Spleen (tissue), 11 donors: ENCODE data around the gene POGZ. TPM values are rescaled to one million over a fixed set of nuclear protein-coding genes. Genes with fewer than 3 reads are reported as not detected.

ENCODE experiments used
- DNase-seq: peaks from one replicate; pipeline ENCODE4 v3.0.0-alpha.2; 2020
- H3K27ac ChIP-seq, 8 donors: fragments of 200-600 bp; sonication (generic) in 7 of 8; 1 replicate in 4 of 8; 2 replicates in 4 of 8; pipeline versions ENCODE4 v1.5.0 to v1.8.0; 2016 to 2021; ENCODE audit warnings: inconsistent platforms in 4 of 8, mild to moderate bottlenecking in 4 of 8, moderate library complexity in 1 of 8
- H3K27me3 ChIP-seq, 7 donors: fragments of 200-600 bp; sonication (generic) in 6 of 7; replicated peaks in 1 of 7; 1 replicate in 4 of 7; 2 replicates in 3 of 7; pipeline versions ENCODE4 v1.5.0 to v1.8.0; 2016 to 2021; ENCODE audit warnings: inconsistent platforms in 3 of 7, mild to moderate bottlenecking in 1 of 7
- H3K36me3 ChIP-seq, 6 donors: fragments of 200-600 bp; sonication (generic) in 5 of 6; 1 replicate in 4 of 6; 2 replicates in 2 of 6; pipeline versions ENCODE4 v1.5.0 to v1.8.0; 2016 to 2021; ENCODE audit warnings: inconsistent platforms in 2 of 6
- H3K4me1 ChIP-seq, 6 donors: fragments of 200-600 bp; sonication (generic) in 5 of 6; 1 replicate in 3 of 6; 2 replicates in 3 of 6; pipeline versions ENCODE4 v1.5.0 to v1.8.0; 2016 to 2021; ENCODE audit warnings: inconsistent platforms in 3 of 6
- H3K4me3 ChIP-seq, 8 donors: fragments of 200-600 bp; sonication (generic) in 7 of 8; 1 replicate in 4 of 8; 2 replicates in 4 of 8; pipeline versions ENCODE4 v1.5.0 to v1.8.0; 2016 to 2021; ENCODE audit warnings: inconsistent platforms in 4 of 8, mild to moderate bottlenecking in 4 of 8, moderate library complexity in 2 of 8
- H3K9me3 ChIP-seq, 8 donors: fragments of 200-600 bp; sonication (generic) in 7 of 8; 1 replicate in 4 of 8; 2 replicates in 4 of 8; pipeline versions ENCODE4 v1.5.0 to v1.8.0; 2016 to 2021; ENCODE audit warnings: inconsistent platforms in 4 of 8
- CTCF ChIP-seq, 11 experiments: fragments of 200-600 bp in 7 of 11; fragments of 450-650 bp in 4 of 11; sonication (generic) in 4 of 11; IDR thresholded peaks in 8 of 11; conservative IDR thresholded peaks in 3 of 11; 1 replicate in 7 of 11; 2 replicates in 4 of 11; pipeline versions ENCODE4 v1.4.0 to v1.8.0; 2016 to 2021; ENCODE audit warnings: antibody characterized with exemption in 11 of 11, inconsistent platforms in 4 of 11, mild to moderate bottlenecking in 1 of 11
- POLR2A ChIP-seq, 3 donors: fragments of 450-650 bp; IDR thresholded peaks; one replicate each; pipeline ENCODE4 v1.5.1; 2017; ENCODE audit warnings: antibody characterized with exemption in 3 of 3, mild to moderate bottlenecking in 1 of 3
- POLR2AphosphoS5 ChIP-seq, 3 donors: sonication (generic); formaldehyde crosslinking; IDR thresholded peaks; one replicate each; pipeline ENCODE4 v1.5.1; 2017; ENCODE audit warnings: antibody characterized with exemption in 3 of 3
- WGBS, 5 donors: extraction: QIAGEN DNeasy Blood & Tissue Kit in 3 of 5; methylation state at CpG; one replicate each; pipeline versions ENCODE4 v1.1.5 to v1.1.7; 2013 to 2018; 5-methylcytosine and 5-hydroxymethylcytosine counted together
- intact Hi-C: fragments of 100-400 bp; cut with DNase I; formaldehyde crosslinking; loops from one replicate; pipeline ENCODE4 v1.15.0; 2023; ENCODE audit warnings: low total_unique reads
- polyA plus RNA-seq, 3 donors: library from polyadenylated mRNA; stranded (reverse); fragments of 200-250 nt; gene quantifications; one replicate each; pipeline ENCODE4 v1.2.1, GENCODE V29; 2013
- total RNA-seq, 7 donors: library from RNA; depleted of rRNA in 3 of 7; stranded (reverse); fragments of >200 nt in 3 of 7; fragmentation: NEBNext Ultra II Directional in 4 of 7; extraction: Animal tissue kit (Norgen Biotek cat#: 25700) in 4 of 7; gene quantifications; one replicate each; pipeline versions ENCODE4 v1.1.0 to v1.2.1, GENCODE V29; 2016 to 2021
- donor health status: healthy with polysubstance abuse.
- donor health status: DM: no; HTN: no; CAD: no; lungs with moderate emphysema.
- donor health status: DM: no; HTN: no; CAD: no.
- donor health status: Bipolar disorder and iron deficiency.
- donor health status: healthy.
- donor health status: DM: no; HTN: no; CAD: no.
- donor health status: DM: yes; HTN: yes; CAD: no.

Gene POGZ
- total and polyA plus RNA-seq, 10 donors = 12.9 to 133 (median 82.6) TPM

DNA sequence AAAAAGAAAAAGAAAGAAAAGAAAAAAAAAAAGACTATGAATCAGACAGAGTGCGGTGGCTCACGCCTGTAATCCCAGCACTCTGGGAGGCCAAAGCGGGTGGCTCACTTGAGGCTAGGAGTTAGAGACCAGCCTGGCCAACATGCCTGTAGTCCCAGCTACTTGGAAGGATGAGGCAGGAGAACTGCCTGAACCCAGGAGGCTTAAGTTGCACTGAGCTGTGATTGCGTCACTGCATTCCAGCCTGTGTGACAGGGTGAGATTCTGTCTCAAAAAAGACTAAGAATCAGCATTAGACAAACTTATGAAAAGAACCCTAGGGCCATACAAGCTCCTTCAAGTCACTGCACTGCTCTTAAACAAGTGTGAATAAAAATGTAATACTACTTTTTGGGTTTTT lies 43.1 kb downstream of the POGZ start:
- Histone ChIP-seq H3K27ac (no peak overlapping the region), H3K36me3 (peaks cover 0 to 100% (median 78%) of the 10 kb centered on the region in 6 donors), H3K4me3 (no peak overlapping the region), H3K9me3 (no peaks in the 10 kb centered on the region), H3K4me1 (no peaks in the 10 kb centered on the region), H3K27me3 (no peaks in the 10 kb centered on the region)
- WGBS, 5 donors = 95 to 99% (median 97%) methylated on average over 4 of the region's 4 CpGs
- no peak for DNase-seq
- no peak for TF ChIP-seq POLR2AphosphoS5 (IDR thresholded peaks at IDR 0.05)
- no peak for TF ChIP-seq CTCF (IDR thresholded peaks at IDR 0.05 in 8 of 11, conservative IDR thresholded peaks at IDR 0.05 in 3 of 11)
- TF ChIP-seq POLR2A (IDR thresholded peaks at IDR 0.05) = no peak
- intact Hi-C loops = no loop called here

DNA sequence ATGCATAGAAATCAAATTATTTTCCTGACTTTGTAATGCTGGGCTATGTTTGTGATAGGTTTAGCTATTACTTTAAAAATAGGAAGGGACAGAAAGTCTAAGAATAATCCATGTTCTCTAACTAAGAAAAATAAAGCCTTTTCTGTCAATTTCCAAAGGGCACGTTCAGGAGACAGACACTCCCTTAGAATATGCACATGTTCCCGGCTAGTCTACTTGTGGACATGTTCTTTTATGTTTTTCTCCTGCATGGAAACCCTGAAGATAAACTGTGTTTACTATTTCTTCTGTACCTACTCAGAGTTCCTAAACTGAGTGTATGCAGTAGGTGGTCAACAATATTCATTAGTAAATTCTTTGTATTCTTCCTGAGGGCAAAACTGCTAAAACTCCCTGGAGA lies 47.4 kb downstream of the POGZ start:
- Histone ChIP-seq H3K36me3 (peaks cover 0 to 100% (median 91%) of the 10 kb centered on the region in 6 donors), H3K27me3 (no peaks in the 10 kb centered on the region), H3K4me3 (no peak overlapping the region), H3K27ac (no peak overlapping the region), H3K9me3 (no peaks in the 10 kb centered on the region), H3K4me1 (no peaks in the 10 kb centered on the region)
- DNase-seq = no peak
- TF ChIP-seq CTCF (IDR thresholded peaks at IDR 0.05 in 8 of 11, conservative IDR thresholded peaks at IDR 0.05 in 3 of 11) = no peak
- no peak for TF ChIP-seq POLR2AphosphoS5 (IDR thresholded peaks at IDR 0.05)
- no peak for TF ChIP-seq POLR2A (IDR thresholded peaks at IDR 0.05)
- intact Hi-C loops = no loop called here
- 88 to 97% (median 91%) methylated on average over 2 of the region's 2 CpGs for WGBS, 5 donors

DNA sequence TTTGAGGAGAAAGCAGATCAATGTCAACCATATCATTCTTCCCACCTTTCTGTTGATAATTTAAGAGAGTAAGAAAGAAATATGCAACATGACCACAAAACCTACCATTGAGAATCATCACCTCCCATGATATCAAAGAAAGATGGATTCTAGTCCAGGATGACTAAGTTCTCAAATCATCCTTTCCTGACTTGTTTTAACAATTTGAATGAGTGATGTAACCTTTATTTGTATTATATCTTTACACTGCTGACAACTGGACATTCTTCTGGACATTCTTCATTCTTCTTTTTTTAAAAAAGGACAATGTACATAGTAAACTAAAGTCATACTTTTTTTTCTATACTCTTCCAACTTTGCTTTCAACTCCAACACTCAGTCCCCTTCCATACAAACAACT lies 50.4 kb downstream of the POGZ start:
- Histone ChIP-seq H3K9me3 (no peaks in the 10 kb centered on the region), H3K27me3 (no peaks in the 10 kb centered on the region), H3K4me3 (no peak overlapping the region), H3K27ac (no peak overlapping the region), H3K4me1 (no peaks in the 10 kb centered on the region), H3K36me3 (peaks cover 0 to 100% (median 91%) of the 10 kb centered on the region in 6 donors)
- intact Hi-C loops = no loop called here
- no peak for DNase-seq
- no peak for TF ChIP-seq POLR2A (IDR thresholded peaks at IDR 0.05)
- TF ChIP-seq POLR2AphosphoS5 (IDR thresholded peaks at IDR 0.05) = no peak
- TF ChIP-seq CTCF (IDR thresholded peaks at IDR 0.05 in 8 of 11, conservative IDR thresholded peaks at IDR 0.05 in 3 of 11) = no peak

GRCh38 chr1:151407304-151407703 lies 52.0 kb downstream of the POGZ start:
- Histone ChIP-seq H3K27ac (no peak overlapping the region), H3K36me3 (peaks cover 0 to 100% (median 91%) of the 10 kb centered on the region in 6 donors), H3K27me3 (no peaks in the 10 kb centered on the region), H3K4me1 (no peaks in the 10 kb centered on the region), H3K9me3 (no peaks in the 10 kb centered on the region), H3K4me3 (no peak overlapping the region)
- whole genome bisulfite sequencing, 5 donors = 92 to 100% (median 96%) methylated on average over 3 of the region's 3 CpGs
- TF ChIP-seq POLR2AphosphoS5 (IDR thresholded peaks at IDR 0.05) (no peak), CTCF (IDR thresholded peaks at IDR 0.05 in 8 of 11, conservative IDR thresholded peaks at IDR 0.05 in 3 of 11) (no peak), POLR2A (IDR thresholded peaks at IDR 0.05) (no peak)
- DNase-seq = no peak
- intact Hi-C loops = no loop called here
